H9 (cell line): Measurements from ENCODE around the gene FASTK. TPM values are rescaled to one million over a fixed set of nuclear protein-coding genes. Genes with fewer than 3 reads are reported as not detected.

Source experiments
- DNase-seq: peaks from one replicate; pipeline ENCODE4 v3.0.0-alpha.2; 2017
- H2AFZ ChIP-seq: one replicate; pipeline ENCODE4 v1.6.1; 2013; ENCODE audit warnings: mild to moderate bottlenecking, low read length, control low read depth, moderate library complexity
- H2AK5ac ChIP-seq: 2 replicates; pipeline ENCODE4 v1.6.1; 2013; ENCODE audit warnings: low read length, control low read depth, mixed read lengths; ENCODE audit not compliant: insufficient read length
- H2BK120ac ChIP-seq: one replicate; pipeline ENCODE4 v1.6.1; 2013; ENCODE audit warnings: low read depth, mild to moderate bottlenecking, low read length, control low read depth, inconsistent platforms; ENCODE audit not compliant: poor library complexity, severe bottlenecking
- H2BK12ac ChIP-seq: 2 replicates; pipeline ENCODE4 v1.6.1; 2013; ENCODE audit warnings: low read length, control low read depth, mixed read lengths, low read depth; ENCODE audit not compliant: insufficient read length
- H2BK15ac ChIP-seq: 2 replicates; pipeline ENCODE4 v1.6.1; 2013; ENCODE audit warnings: low read depth, low read length, control low read depth
- H2BK20ac ChIP-seq: one replicate; pipeline ENCODE4 v1.6.1; 2013; ENCODE audit warnings: low read depth, mild to moderate bottlenecking, low read length, control low read depth, inconsistent platforms; ENCODE audit not compliant: poor library complexity, severe bottlenecking
- H2BK5ac ChIP-seq: 2 replicates; pipeline ENCODE4 v1.6.1; 2013; ENCODE audit warnings: low read length, control low read depth, mixed read lengths; ENCODE audit not compliant: insufficient read length
- H3K14ac ChIP-seq: 2 replicates; pipeline ENCODE4 v1.6.1; 2013; ENCODE audit warnings: low read length, control low read depth; ENCODE audit not compliant: insufficient read depth
- H3K18ac ChIP-seq: 2 replicates; pipeline ENCODE4 v1.6.1; 2013; ENCODE audit warnings: low read depth, mild to moderate bottlenecking, mixed read lengths, low read length, control low read depth; ENCODE audit not compliant: insufficient read length
- H3K23ac ChIP-seq: 2 replicates; pipeline ENCODE4 v1.6.1; 2013; ENCODE audit warnings: low read length, control low read depth, mixed read lengths, low read depth; ENCODE audit not compliant: insufficient read length
- H3K23me2 ChIP-seq: 2 replicates; pipeline ENCODE4 v1.6.1; 2013; ENCODE audit warnings: low read depth, mild to moderate bottlenecking, mixed read lengths, low read length, control low read depth; ENCODE audit not compliant: insufficient read length, poor library complexity, severe bottlenecking
- H3K27ac ChIP-seq: 2 replicates; pipeline ENCODE4 v1.5.1; 2013; ENCODE audit warnings: low read length, control low read depth, mixed read lengths, low read depth; ENCODE audit not compliant: insufficient read length
- H3K27me3 ChIP-seq: 2 replicates; pipeline ENCODE4 v1.6.1; 2013; ENCODE audit warnings: low read length, control low read depth, inconsistent platforms; ENCODE audit not compliant: insufficient read depth
- H3K4ac ChIP-seq: 2 replicates; pipeline ENCODE4 v1.6.1; 2013; ENCODE audit warnings: low read depth, mild to moderate bottlenecking, control low read depth, inconsistent platforms, low read length, moderate library complexity
- H3K4me1 ChIP-seq: 2 replicates; pipeline ENCODE4 v1.6.1; 2013; ENCODE audit warnings: low read length, control low read depth, inconsistent platforms; ENCODE audit not compliant: insufficient read depth
- H3K4me2 ChIP-seq: 2 replicates; pipeline ENCODE4 v1.6.1; 2013; ENCODE audit warnings: low read length, control low read depth, mixed read lengths; ENCODE audit not compliant: insufficient read length, insufficient read depth
- H3K56ac ChIP-seq: 2 replicates; pipeline ENCODE4 v1.6.1; 2013; ENCODE audit warnings: low read depth, mild to moderate bottlenecking, mixed read lengths, low read length, control low read depth; ENCODE audit not compliant: insufficient read length
- H3K79me1 ChIP-seq: 2 replicates; pipeline ENCODE4 v1.6.1; 2013; ENCODE audit warnings: low read depth, mild to moderate bottlenecking, moderate library complexity, low read length, control low read depth, inconsistent platforms; ENCODE audit not compliant: insufficient read depth, poor library complexity, severe bottlenecking
- H3K79me2 ChIP-seq: 2 replicates; pipeline ENCODE4 v1.6.1; 2013; ENCODE audit warnings: low read length, control low read depth, inconsistent platforms; ENCODE audit not compliant: insufficient read depth
- H3K9ac ChIP-seq: 2 replicates; pipeline ENCODE4 v1.6.1; 2013; ENCODE audit warnings: low read length, control low read depth, mixed read lengths; ENCODE audit not compliant: insufficient read length; ENCODE audit errors: extremely low read depth
- H3K9me3 ChIP-seq: one replicate; pipeline ENCODE4 v1.6.1; 2013; ENCODE audit warnings: low read depth, low read length, inconsistent platforms; ENCODE audit not compliant: control insufficient read depth
- H3T11ph ChIP-seq: one replicate; pipeline ENCODE4 v1.6.1; 2013; ENCODE audit warnings: mild to moderate bottlenecking, low read length, control low read depth, inconsistent platforms
- H4K20me1 ChIP-seq: one replicate; pipeline ENCODE4 v1.6.1; 2013; ENCODE audit not compliant: control insufficient read depth, insufficient read length, insufficient read depth
- H4K5ac ChIP-seq: 2 replicates; pipeline ENCODE4 v1.6.1; 2013; ENCODE audit warnings: low read depth, mild to moderate bottlenecking, mixed read lengths, low read length, control low read depth; ENCODE audit not compliant: insufficient read length
- H4K8ac ChIP-seq: replicated peaks from 2 replicates; pipeline ENCODE4 v1.6.1; 2013; ENCODE audit warnings: low read length, control low read depth, mixed read lengths, low read depth; ENCODE audit not compliant: insufficient read length
- H4K91ac ChIP-seq: 2 replicates; pipeline ENCODE4 v1.6.1; 2013; ENCODE audit warnings: low read depth, mild to moderate bottlenecking, moderate library complexity, mixed read lengths, low read length, control low read depth; ENCODE audit not compliant: insufficient read length
- H3K27ac Mint-ChIP-seq, 3 experiments: 2 replicates in 2 of 3; 3 replicates in 1 of 3; pipeline ENCODE4 v1.8.0; 2020 to 2021; ENCODE audit warnings: mixed read lengths in 3 of 3, mild to moderate bottlenecking in 1 of 3, moderate library complexity in 1 of 3
- H3K27me3 Mint-ChIP-seq: 2 replicates; pipeline ENCODE4 v1.8.0; 2021; ENCODE audit warnings: low read depth, mild to moderate bottlenecking, moderate library complexity, mixed read lengths
- H3K36me3 Mint-ChIP-seq, 3 experiments: 2 replicates in 2 of 3; 3 replicates in 1 of 3; pipeline ENCODE4 v1.8.0; 2020 to 2021; ENCODE audit warnings: low read depth in 3 of 3, mixed read lengths in 3 of 3; ENCODE audit not compliant: insufficient read depth in 1 of 3
- H3K4me1 Mint-ChIP-seq, 2 experiments: 2 replicates each; pipeline ENCODE4 v1.8.0; 2020; ENCODE audit warnings: mixed read lengths in 2 of 2
- H3K4me3 Mint-ChIP-seq, 2 experiments: 2 replicates in 1 of 2; 3 replicates in 1 of 2; pipeline ENCODE4 v1.8.0; 2020 to 2021; ENCODE audit warnings: mild to moderate bottlenecking in 2 of 2, mixed read lengths in 2 of 2, moderate library complexity in 1 of 2
- H3K9me3 Mint-ChIP-seq, 2 experiments: 2 replicates in 1 of 2; 3 replicates in 1 of 2; pipeline ENCODE4 v1.8.0; 2020; ENCODE audit warnings: mild to moderate bottlenecking in 2 of 2, mixed read lengths in 2 of 2, moderate library complexity in 1 of 2
- WGBS: extraction: QIAGEN DNeasy Blood & Tissue Kit; methylation state at CpG from one replicate; pipeline ENCODE4 v1.1.7; 2013; ENCODE audit warnings: missing lambda C conversion rate, low lambda C conversion rate, mixed read lengths; ENCODE audit not compliant: insufficient read length; ENCODE audit errors: extremely low coverage; 5-methylcytosine and 5-hydroxymethylcytosine counted together
- total RNA-seq: library from RNA; stranded (reverse); gene quantifications from 2 replicates; pipeline ENCODE4 v1.2.1, GENCODE V29; 2021
- TF ChIP-seq, protein P1 (sequence below): fragments of 200-600 bp; sonication (generic); conservative IDR thresholded peaks from 3 replicates; pipeline ENCODE4 v1.8.0; 2021; ENCODE audit warnings: antibody characterized with exemption, mild to moderate bottlenecking

Gene FASTK
- total RNA-seq, 1 experiment from 2014 or later: 57.8 TPM

DNA sequence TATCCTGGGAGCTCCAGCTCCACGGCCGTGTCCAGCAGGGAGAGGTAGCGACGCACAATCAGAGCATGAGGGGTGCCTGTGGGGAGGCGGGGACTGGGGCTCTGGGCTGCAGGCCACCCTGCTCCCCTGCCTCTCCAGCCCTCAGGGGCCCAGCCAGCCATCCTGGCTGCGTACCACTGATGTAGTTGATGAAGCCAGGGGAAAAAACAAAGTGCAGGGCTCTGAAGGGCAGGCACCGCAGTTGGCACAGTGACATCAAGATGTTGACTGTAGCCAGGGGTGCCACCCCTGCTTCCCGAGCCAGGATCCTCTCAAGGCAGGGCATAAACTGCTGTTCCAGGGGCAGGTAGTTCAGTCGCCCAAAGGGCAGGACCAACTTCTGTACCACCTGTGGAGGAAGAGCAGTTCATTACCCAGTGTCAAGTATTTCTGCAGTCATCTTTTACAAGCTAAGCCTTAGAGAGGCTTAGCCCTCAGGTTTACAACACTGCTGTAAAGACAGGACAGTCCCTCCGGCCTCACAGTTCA is 2.8 kb downstream of the FASTK start:
- Histone ChIP-seq H3K56ac (no peak overlapping the region), H2BK12ac (no peak overlapping the region), H3K4me1 (no peaks in the 10 kb centered on the region), H4K8ac (no peak overlapping the region), H3K18ac (no peak overlapping the region), H3K9me3 (no peaks in the 10 kb centered on the region), H2BK15ac (no peak overlapping the region), H2AK5ac (no peak overlapping the region), H3K23ac (no peak overlapping the region), H2BK20ac (no peak overlapping the region), H3K9ac (no peak overlapping the region), H2BK5ac (no peak overlapping the region), H3K14ac (no peak overlapping the region), H3K4me2 (no peak overlapping the region), H4K91ac (no peak overlapping the region), H2AFZ (no peak overlapping the region), H4K20me1 (no peaks in the 10 kb centered on the region), H2BK120ac (no peak overlapping the region), H3K27me3 (no peaks in the 10 kb centered on the region), H3K27ac (no peak overlapping the region), H3T11ph (no peak overlapping the region), H3K79me2 (no peaks in the 10 kb centered on the region; the same call in 1 of the 2 replicates), H3K79me1 (no peaks in the 10 kb centered on the region), H3K4ac (no peak overlapping the region), H4K5ac (no peak overlapping the region), H3K23me2 (peaks cover 3% of the 10 kb centered on the region)
- no CpG with 5 or more reads among the region's 10 CpGs for WGBS
- Mint-ChIP-seq H3K4me3 (peak overlapping the region; percentile 22 to 92; a peak in 3 of 5 replicates), H3K9me3 (no peaks in the 10 kb centered on the region), H3K27ac (peak overlapping the region in 1 of 3 experiments; percentile 37; a peak in 2 of 7 replicates), H3K4me1 (peaks cover 28 to 41% of the 10 kb centered on the region in 2 experiments), H3K27me3 (peaks cover 1% of the 10 kb centered on the region; the same call in 1 of the 2 replicates), H3K36me3 (peaks cover 13 to 32% (median 27%) of the 10 kb centered on the region in 3 experiments)
- TF ChIP-seq, protein P1, sequence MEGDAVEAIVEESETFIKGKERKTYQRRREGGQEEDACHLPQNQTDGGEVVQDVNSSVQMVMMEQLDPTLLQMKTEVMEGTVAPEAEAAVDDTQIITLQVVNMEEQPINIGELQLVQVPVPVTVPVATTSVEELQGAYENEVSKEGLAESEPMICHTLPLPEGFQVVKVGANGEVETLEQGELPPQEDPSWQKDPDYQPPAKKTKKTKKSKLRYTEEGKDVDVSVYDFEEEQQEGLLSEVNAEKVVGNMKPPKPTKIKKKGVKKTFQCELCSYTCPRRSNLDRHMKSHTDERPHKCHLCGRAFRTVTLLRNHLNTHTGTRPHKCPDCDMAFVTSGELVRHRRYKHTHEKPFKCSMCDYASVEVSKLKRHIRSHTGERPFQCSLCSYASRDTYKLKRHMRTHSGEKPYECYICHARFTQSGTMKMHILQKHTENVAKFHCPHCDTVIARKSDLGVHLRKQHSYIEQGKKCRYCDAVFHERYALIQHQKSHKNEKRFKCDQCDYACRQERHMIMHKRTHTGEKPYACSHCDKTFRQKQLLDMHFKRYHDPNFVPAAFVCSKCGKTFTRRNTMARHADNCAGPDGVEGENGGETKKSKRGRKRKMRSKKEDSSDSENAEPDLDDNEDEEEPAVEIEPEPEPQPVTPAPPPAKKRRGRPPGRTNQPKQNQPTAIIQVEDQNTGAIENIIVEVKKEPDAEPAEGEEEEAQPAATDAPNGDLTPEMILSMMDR: no peak
- no peak for DNase-seq
